Right ventricle myocardium superior (tissue), 1 donor: Measurements from ENCODE around the gene HASPIN. TPM values are rescaled to one million over a fixed set of nuclear protein-coding genes. Genes with fewer than 3 reads are reported as not detected.
"Not testable (repeated sequence)": the region's sequence is repeated elsewhere in the genome, so short reads cannot be mapped to it uniquely, and the experiment has no call there.

Source experiments
- ATAC-seq: fragments of 200-7000 bp; cut with Tn5 transposase; one replicate; pipeline ENCODE4 v1.9.1; 2020; ENCODE audit warnings: mild to moderate bottlenecking; ENCODE audit not compliant: poor library complexity
- DNase-seq: peaks from one replicate; pipeline ENCODE4 v3.0.0-alpha.2; 2020
- intact Hi-C: fragments of 100-400 bp; cut with DNase I; formaldehyde crosslinking; loops from one replicate; pipeline ENCODE4 v1.11.2; 2022
- total RNA-seq: library from RNA; stranded (reverse); fragmentation: NEBNext Ultra II Directional; extraction: Animal tissue kit (Norgen Biotek cat#: 25700); gene quantifications from one replicate; pipeline ENCODE4 v1.2.1, GENCODE V29; 2021
- donor health status: DM: no; HTN: yes; CAD: no; lungs with severe emphysema.

Gene HASPIN
- total RNA-seq, 1 donor from 2014 or later, result 0.13 TPM

DNA sequence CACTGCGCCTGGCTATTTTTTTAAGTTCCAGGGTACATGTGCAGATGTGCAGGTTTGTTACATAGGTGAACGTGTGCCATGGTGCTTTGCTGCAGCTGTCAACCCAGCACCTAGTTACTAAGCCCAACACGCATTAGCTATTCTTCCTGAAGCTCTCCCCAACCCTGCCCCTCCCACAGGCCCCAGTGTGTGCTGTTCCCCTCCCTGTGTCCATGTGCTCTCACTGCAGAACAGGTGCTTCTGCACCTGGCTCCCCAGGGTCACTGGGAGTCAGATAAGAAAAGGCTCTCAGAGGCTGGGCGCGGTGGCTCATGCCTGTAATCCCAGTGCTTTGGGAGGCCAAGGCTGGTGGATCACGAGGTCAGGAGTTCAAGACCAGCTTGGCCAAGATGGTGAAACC, 6.2 kb downstream of the HASPIN start:
- intact Hi-C loops, result loop anchor here (10.0 kb wide), 1 partner anchor 275 kb away; no protein-coding TSS in a partner anchor
- no peak for ATAC-seq
- DNase-seq, result no peak

DNA sequence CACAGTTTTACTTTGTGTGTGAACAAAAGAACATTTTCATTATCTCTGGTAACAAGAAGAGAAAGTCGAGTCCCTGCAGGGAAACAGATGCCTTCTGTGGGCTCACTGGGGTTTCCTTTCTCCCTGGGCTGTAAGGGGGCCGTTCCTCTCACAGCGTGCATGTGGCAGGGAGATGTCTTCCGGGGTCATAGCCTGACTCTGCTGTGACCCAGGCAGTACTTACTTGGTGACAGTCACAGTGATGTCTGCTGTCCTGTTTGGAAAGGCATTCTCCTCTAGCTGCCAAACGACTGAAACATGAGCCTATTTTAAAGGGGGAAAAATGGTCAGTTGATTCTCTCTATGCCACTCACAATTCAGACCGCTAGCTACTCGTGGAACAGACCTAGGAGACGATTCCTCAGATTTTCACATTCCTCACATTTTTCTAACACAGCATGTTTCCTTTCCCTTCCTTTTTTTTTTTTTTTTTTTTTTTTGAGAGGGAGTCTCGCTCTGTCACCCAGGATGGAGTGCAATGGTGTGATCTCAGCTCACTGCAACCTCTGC, 7.3 kb downstream of the HASPIN start:
- no peak for DNase-seq
- intact Hi-C loops, result loop anchor here (10.0 kb wide), 1 partner anchor 274 kb away; no protein-coding TSS in a partner anchor
- peak; percentile 31 for ATAC-seq

DNA sequence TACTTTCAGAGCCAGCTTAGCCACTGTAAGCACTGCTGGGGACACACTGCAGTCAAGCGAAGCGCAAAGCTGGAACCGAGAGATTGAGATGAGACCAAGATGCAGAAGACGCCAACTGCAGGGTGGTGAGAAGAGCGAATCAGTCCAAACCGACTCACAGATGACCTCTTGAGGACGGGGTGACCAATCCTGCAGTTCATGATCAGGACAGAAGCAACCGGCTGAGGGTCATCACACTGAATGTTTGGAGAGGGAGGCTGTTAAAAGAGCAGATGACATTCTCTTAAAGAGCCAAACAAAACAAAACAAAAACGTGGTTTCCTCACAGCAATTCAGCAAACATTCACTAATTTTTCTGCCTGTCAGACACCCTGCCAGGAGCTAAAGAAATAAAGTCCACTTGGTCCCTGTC, 8.5 kb downstream of the HASPIN start:
- DNase-seq (no peak), ATAC-seq (peak; percentile 43)
- intact Hi-C loops, result loop anchor here (10.0 kb wide), 1 partner anchor 273 kb away; no protein-coding TSS in a partner anchor

DNA sequence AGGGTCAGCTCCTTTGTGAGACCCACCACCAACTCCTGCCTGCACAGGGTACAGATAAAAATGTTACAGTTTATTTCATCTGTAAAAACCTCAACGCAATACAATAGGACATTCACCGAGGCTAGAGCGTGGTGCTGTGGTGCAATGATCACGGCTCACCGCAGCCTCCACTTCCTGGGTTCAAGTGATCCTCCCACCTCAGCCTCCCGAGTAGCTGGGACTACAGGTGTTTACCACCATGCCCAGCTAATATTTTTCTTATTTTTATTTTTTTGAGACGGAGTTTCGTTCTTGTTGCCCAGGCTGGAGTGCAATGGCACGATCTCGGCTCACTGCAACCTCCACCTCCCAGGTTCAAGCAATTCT, 11.2 kb downstream of the HASPIN start:
- not testable (repeated sequence) for ATAC-seq, DNase-seq
- intact Hi-C loops, result loop anchor here (10.0 kb wide), 1 partner anchor 270 kb away; no protein-coding TSS in a partner anchor

DNA sequence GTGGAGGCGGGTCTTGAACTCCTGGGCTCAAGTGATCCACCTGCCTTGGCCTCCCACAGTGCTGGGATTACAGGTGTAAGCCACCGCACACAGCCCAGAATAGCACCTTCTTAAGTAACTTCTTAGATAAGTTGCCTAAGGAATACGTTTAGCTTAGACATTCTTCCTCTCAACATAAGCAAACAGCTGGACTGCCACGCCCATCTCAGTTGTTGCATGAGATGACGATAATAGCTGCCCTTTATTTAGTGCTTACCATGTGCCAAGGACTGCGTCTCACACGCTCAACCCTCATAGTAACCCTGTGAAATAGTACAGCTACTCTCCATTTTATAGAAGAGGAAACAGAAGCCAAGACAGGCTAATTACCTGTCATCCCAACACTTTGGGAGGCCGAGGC, 11.8 kb downstream of the HASPIN start:
- ATAC-seq, result no peak
- intact Hi-C loops, result loop anchor here (10.0 kb wide), 1 partner anchor 269 kb away; no protein-coding TSS in a partner anchor
- no peak for DNase-seq

DNA sequence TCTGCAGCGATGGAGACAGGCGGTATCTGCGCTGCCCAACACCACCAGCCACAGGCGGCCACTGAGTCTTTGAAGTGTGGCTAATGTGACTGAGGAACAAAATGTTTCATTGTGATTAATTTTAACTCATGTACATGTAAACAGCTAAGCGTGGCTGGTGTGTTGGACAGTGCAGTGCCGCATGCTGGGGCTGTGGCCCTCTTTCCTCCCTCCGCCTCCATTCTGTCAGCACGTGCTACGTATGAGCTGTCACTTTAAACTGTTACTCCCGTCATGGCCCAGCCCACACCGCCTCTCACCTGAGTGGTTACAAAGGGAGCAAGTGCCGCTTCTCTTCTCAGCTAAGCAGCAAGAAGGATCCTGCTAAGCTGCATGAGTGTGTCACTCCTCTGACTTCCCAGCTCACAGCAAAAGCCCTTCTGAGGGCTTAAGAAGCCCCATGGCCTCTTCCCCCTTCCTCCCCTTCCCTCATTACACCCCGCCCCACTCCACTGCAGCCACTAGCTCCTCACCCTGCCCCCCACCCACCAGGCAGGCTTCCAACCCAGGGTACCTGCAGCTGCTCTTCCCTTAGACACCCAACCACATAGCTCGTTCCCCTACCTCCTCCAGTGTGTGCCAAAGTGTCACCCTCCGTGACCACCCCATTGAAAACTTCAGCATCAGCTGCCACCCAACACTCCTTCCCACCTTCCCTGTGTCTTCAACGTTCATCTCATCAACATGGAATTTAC, 15.0 kb downstream of the HASPIN start:
- ATAC-seq (peak; percentile 64), DNase-seq (no peak)
- intact Hi-C loops, result loop anchor here (10.0 kb wide), 1 partner anchor 266 kb away; no protein-coding TSS in a partner anchor

DNA sequence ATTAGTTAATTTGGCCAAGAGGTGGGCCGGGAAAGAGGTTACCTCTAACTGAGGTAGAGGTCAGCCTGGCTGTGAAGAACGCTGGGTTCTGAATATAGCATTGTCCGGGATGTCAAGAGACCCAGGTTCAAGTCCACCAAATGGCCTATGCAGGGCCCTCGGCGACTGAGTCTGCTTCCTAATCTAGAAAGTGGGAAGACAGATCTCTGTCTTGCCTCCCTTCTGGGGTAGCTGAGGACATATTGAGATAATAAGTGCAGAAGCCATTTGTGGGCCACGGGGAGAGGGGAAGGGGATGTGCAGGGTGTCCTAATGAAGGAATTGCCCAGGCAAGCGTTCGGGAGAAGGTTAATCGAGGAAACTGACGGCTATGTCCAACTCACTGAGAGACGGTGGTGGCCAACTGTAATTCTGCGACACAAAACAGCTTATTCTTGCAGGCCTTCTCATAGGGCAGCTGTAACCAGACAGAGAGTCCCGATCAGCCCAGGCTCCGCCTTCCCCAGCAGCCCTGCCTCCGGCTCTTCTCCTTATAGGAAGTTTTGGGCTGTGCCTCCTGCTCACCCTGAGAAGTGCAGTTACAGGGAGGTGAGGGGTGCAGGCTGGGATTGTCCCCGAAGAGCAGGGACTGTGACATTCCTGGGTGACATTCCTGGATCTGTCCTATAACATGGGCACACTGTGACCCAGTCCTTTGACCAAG, 15.9 kb downstream of the HASPIN start:
- DNase-seq (no peak), ATAC-seq (no peak)
- intact Hi-C loops, result loop anchor here (10.0 kb wide), 1 partner anchor 265 kb away; no protein-coding TSS in a partner anchor

DNA sequence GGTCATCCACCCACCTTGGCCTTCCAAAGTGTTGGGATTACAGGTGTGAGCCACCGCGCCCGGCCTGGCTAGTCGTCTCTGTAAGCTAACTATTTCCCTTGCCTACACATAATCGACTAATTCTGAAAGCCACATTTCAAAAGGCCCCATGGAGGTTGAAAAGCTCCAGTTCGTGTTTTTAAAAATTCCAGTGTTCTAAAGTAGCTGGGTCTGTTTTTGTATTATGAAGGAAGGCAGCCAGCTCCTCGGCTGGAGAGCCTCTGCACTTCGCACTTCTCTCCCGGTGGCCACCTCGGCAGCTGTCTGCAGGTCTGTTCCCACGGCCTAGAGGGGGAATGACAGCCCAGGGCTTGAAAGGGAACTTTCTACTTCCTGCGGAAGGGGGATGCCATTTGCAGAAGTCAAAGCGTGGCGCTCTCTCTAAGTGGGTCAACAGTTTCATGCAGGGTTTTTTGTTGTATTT, 16.9 kb downstream of the HASPIN start:
- ATAC-seq, result no peak
- intact Hi-C loops, result no loop called here
- no peak for DNase-seq

DNA sequence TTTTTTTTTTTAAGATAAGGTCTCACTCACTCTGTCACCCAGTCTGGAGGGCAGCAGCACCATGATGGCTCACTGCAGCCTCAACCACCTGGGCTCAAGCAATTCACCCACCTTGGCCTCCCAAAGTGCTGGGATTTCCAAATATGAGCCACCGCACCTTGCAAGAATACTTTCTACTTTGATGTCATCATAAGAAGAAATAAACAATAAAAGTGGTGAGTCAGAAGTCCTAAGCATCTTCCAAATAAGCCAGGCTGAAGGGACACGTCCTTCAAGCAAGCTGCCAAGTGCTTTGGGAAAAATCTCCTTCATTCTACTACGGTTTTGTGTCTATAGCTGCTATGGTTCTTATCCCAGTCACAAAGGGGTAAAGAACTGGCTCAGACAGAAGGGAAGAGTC, 20.3 kb downstream of the HASPIN start:
- intact Hi-C loops, result no loop called here
- no peak for ATAC-seq
- no peak for DNase-seq

DNA sequence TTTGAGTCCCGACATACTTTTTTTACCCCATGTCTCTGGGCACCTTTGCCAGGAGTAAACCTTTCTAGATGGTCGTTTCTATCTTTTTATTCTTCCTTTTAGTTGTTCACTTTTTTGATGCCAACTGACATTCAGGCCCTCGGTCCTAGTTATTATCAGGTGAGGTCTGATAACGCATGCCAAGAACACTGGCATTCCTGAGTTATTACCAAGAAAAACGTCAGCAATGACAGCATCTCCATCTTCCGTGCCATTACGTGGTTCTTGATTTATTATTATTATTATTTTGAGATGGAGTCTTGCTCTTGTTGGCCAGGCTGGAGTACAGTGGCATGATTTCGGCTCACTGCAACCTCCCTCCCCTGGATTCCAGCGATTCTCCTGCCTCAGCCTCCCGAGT, 21.4 kb downstream of the HASPIN start:
- DNase-seq (no peak), ATAC-seq (no peak)
- intact Hi-C loops, result no loop called here

DNA sequence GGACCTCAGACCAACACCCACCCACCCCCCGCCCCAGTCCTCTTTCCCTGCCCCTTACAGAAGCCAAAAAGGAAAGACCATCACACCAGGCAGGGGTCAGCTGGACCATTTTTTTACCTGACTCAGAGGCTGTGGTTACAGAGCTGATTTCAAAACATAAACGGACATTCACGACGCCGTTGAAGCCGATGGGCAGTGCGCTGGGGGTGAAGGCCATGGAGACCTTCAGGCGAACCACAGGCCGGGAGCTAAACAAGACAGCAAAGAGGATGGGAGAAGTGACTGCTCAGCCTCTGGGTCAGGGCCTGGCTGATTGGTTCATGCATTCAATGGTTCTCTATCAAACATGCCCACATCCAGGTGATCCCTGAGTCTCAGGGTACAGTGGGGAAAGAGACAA, 24.1 kb downstream of the HASPIN start:
- no peak for DNase-seq
- intact Hi-C loops, result no loop called here
- no peak for ATAC-seq

DNA sequence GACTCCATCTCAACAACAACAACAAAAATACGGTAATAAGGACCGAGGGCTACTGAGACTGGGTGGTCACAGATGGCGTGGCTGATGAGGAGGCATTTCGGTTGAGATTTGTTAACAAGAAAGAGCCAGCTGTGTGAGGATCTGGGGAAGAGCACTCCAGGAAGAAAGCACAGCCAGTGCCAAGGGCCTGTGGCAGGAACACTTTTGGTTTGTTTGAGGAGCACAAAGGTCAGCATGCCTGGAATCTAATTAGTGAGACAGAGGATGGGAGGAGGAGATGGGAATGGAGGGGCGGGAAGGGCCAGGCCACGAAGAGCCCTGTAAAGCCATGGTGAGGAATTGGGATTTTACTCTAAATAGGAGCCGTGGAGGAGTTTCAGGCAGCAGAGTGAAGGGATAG, 24.9 kb downstream of the HASPIN start:
- intact Hi-C loops, result no loop called here
- no peak for ATAC-seq
- DNase-seq, result no peak

DNA sequence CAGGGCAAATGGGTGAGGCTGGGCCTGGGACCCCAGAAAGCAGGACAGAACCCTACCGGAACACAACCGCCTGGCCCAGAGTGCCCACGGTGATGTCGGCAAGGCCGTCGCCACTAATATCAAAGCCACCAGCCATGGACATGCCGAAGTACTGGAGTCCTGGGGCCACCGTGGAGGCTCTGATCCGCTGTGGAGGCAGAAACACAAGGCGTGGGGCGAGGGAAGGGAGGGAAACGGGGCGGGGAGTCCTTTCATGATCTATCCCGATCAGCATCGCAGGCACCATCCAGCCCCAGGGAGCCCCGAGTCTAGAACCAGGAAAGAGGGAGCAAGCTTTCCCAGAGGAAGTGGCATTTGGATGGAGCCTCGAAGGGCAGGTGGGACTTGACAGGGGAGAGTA, 26.6 kb downstream of the HASPIN start:
- DNase-seq (no peak), ATAC-seq (no peak)
- intact Hi-C loops, result no loop called here

DNA sequence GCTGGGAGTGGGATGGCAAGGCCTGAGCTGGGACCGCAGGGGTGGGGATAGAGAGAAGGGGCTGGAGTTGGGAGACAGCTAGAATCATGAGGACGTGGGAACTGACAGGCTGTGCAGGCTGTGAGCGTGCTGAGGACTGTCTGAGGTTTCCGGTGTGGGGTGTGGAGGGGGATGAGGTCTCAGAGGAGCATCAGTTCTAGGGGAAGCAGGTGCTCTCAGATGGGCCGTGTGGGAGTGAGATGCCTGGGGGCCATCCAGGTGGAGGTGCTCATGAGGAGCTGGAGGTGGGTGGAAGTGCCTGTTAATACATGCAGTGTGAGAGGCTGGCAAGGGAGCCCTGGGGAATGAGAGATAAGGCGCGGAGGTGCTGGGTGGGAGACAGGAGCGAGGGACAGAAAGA, 27.2 kb downstream of the HASPIN start:
- DNase-seq (no peak), ATAC-seq (no peak)
- intact Hi-C loops, result no loop called here

DNA sequence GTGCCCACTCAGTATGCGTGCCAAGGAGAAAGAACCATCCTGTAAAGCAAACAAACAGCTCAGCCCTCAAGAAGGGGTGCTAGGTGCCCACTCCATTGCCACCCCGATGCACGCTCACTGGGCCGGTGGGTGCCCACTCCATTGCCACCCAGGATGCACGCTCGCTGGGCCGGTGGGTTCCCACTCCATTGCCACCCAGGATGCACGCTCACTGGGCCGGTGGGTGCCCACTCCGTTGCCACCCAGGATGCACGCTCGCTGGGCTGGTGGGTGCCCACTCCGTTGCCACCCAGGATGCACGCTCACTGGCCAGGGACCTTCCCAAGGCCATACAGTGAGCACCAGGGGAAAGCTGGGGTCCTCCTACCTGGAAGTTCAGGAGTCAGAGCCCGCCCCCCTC, 28.1 kb downstream of the HASPIN start:
- intact Hi-C loops, result no loop called here
- DNase-seq, result no peak
- ATAC-seq, result no peak

DNA sequence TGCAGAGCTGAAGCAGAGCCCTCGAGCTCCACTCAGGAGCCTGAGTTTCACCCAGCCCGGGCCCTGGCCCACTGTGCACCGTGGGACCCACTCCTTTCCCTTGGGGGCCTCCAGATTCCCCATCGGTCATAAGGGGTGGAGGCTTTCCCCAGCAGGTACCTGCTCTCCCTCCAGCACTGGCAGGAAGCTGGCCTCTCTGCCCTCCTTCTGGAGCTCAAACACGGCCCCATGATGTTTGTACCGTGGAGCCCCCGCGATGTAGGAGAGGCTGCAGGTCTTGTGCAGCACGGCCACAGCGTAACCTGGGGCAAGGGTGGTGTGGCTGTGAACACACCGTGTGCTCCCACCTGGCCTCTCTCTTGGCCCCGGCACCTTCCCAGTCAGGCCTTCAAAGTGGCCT, 29.9 kb downstream of the HASPIN start:
- intact Hi-C loops, result no loop called here
- ATAC-seq (no peak), DNase-seq (no peak)

DNA sequence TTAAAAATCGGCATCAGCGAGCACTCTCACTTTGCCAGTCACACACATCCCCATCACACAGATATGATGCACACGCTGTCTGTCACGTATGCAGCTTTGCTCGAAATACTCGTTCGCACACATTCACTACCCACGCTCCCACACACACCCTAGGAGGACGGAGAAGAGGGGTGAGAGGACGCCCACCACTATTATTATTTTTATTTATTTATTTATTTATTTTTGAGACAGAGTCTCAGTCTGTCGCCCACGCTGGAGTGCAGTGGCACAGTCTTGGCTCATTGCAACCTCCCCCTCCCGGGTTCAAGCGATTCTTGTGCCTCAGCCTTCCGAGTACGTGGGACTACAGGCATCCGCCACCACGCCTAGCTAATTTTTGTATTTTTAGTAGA, 30.4 kb downstream of the HASPIN start:
- DNase-seq (no peak), ATAC-seq (no peak)
- intact Hi-C loops, result no loop called here

DNA sequence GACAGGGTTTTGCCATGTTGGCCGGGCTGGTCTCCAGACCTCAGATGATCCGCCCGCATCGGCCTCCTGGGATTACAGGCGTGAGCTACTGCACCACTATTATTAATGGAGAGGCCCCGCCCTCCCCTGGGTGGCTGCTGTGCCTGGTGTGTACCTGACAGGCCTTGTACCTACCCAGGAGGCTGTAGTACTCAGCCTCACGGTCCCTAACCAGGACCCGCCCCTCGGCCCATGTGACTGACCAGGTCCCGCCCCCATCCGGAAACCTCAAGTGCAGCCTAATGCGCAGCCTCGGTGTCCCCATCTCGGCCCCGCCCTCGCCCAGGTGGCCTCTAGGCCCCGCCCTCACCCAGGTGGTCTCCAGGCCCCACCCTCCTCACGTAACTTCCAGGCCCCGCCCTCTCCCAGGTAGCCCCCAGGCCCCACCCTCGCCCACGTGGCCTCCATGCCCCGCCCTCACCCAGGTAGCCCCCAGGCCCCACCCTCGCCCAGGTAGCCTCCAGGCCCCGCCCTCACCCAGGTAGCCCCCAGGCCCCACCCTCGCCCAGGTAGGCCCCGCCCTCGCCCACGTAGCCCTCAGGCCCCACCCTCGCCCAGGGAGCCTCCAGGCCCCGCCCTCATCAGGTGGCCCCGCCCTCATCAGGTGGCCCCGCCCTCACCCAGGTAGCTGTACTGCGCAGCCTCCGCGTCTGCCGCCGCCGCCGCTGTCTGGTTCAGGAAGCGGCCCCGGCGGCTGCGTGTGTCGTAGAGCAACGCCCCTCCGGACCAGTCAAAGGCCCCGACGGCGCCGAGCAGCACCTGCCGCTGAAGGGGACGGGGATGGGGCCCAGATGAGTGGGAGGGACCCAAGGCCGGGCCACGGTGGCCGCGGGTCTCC, 31.0 kb downstream of the HASPIN start:
- DNase-seq (peak; percentile 57), ATAC-seq (peak; percentile 65)
- intact Hi-C loops, result no loop called here
